Liver (tissue), 9 donors: Measurements from ENCODE around the gene PRM2. TPM values are rescaled to one million over a fixed set of nuclear protein-coding genes. Genes with fewer than 3 reads are reported as not detected.

Experiments
- DNase-seq: peaks from one replicate; pipeline ENCODE4 v3.0.0-alpha.2; 2017; ENCODE audit warnings: low spot score
- H3K27ac ChIP-seq, 2 donors: one replicate each; pipeline ENCODE4 v1.7.0; 2013; ENCODE audit warnings: inconsistent platforms in 2 of 2, low read length in 2 of 2, control low read depth in 1 of 2, low read depth in 1 of 2, mild to moderate bottlenecking in 1 of 2
- H3K27me3 ChIP-seq, 4 donors: one replicate each; pipeline versions ENCODE4 v1.6.1 to v1.7.0; 2013; ENCODE audit warnings: low read length in 3 of 4, inconsistent platforms in 1 of 4, mild to moderate bottlenecking in 1 of 4, moderate library complexity in 1 of 4; ENCODE audit not compliant: control insufficient read depth in 4 of 4, insufficient read depth in 4 of 4
- H3K36me3 ChIP-seq, 4 donors: one replicate each; pipeline versions ENCODE4 v1.6.1 to v1.7.0; 2013; ENCODE audit warnings: low read length in 3 of 4, mild to moderate bottlenecking in 3 of 4, low read depth in 1 of 4, moderate library complexity in 1 of 4; ENCODE audit not compliant: control insufficient read depth in 4 of 4, insufficient read depth in 3 of 4
- H3K4me1 ChIP-seq, 4 donors: one replicate each; pipeline versions ENCODE4 v1.6.1 to v1.7.0; 2013; ENCODE audit warnings: low read length in 3 of 4, mild to moderate bottlenecking in 3 of 4, moderate library complexity in 1 of 4; ENCODE audit not compliant: control insufficient read depth in 4 of 4, insufficient read depth in 4 of 4
- H3K4me3 ChIP-seq, 3 donors: one replicate each; pipeline versions ENCODE4 v1.6.1 to v1.7.0; 2013; ENCODE audit warnings: low read length in 3 of 3, control low read depth in 1 of 3, low read depth in 1 of 3, mild to moderate bottlenecking in 1 of 3
- H3K9ac ChIP-seq, 2 donors: one replicate each; pipeline ENCODE4 v1.7.0; 2013; ENCODE audit warnings: low read length in 2 of 2, mild to moderate bottlenecking in 2 of 2, moderate library complexity in 2 of 2, control low read depth in 1 of 2, low read depth in 1 of 2
- H3K9me3 ChIP-seq, 4 donors: one replicate each; pipeline versions ENCODE4 v1.6.1 to v1.7.0; 2013; ENCODE audit warnings: low read length in 3 of 4; ENCODE audit not compliant: control insufficient read depth in 4 of 4
- FOXA1 ChIP-seq: IDR thresholded peaks from 2 replicates; pipeline ENCODE4 v1.6.1; 2016; ENCODE audit warnings: antibody characterized with exemption
- FOXA2 ChIP-seq: IDR thresholded peaks from 2 replicates; pipeline ENCODE4 v1.6.1; 2016; ENCODE audit warnings: antibody characterized with exemption
- GABPA ChIP-seq, 2 donors: IDR thresholded peaks in 1 of 2; conservative IDR thresholded peaks in 1 of 2; 2 replicates each; pipeline ENCODE4 v1.6.1; 2016; ENCODE audit warnings: antibody characterized with exemption in 2 of 2, mild to moderate bottlenecking in 1 of 2, moderate library complexity in 1 of 2
- HNF4A ChIP-seq, 2 donors: conservative IDR thresholded peaks; 2 replicates each; pipeline ENCODE4 v1.6.1; 2016; ENCODE audit warnings: antibody characterized with exemption in 2 of 2, mild to moderate bottlenecking in 2 of 2
- HNF4G ChIP-seq: IDR thresholded peaks from 2 replicates; pipeline ENCODE4 v1.6.1; 2016; ENCODE audit warnings: antibody characterized with exemption
- JUND ChIP-seq, 2 donors: IDR thresholded peaks; 2 replicates each; pipeline ENCODE4 v1.6.1; 2016; ENCODE audit warnings: antibody characterized with exemption in 2 of 2
- NR2F2 ChIP-seq: IDR thresholded peaks from 2 replicates; pipeline ENCODE4 v1.6.1; 2016; ENCODE audit warnings: antibody characterized with exemption
- RAD21 ChIP-seq, 2 donors: IDR thresholded peaks; 2 replicates each; pipeline ENCODE4 v1.6.1; 2016; ENCODE audit warnings: antibody characterized with exemption in 2 of 2, mild to moderate bottlenecking in 2 of 2
- RXRA ChIP-seq, 2 donors: IDR thresholded peaks; 2 replicates each; pipeline ENCODE4 v1.6.1; 2017 to 2018; ENCODE audit warnings: antibody characterized with exemption in 2 of 2, mild to moderate bottlenecking in 1 of 2
- SP1 ChIP-seq: IDR thresholded peaks from 2 replicates; pipeline ENCODE4 v1.6.1; 2018; ENCODE audit warnings: antibody characterized with exemption, mild to moderate bottlenecking
- TAF1 ChIP-seq: conservative IDR thresholded peaks from 2 replicates; pipeline ENCODE4 v1.6.1; 2016; ENCODE audit warnings: antibody characterized with exemption, mild to moderate bottlenecking
- YY1 ChIP-seq: IDR thresholded peaks from 2 replicates; pipeline ENCODE4 v1.6.1; 2016; ENCODE audit warnings: antibody characterized with exemption, mild to moderate bottlenecking
- WGBS: extraction: QIAGEN DNeasy Blood & Tissue Kit; methylation state at CpG from one replicate; pipeline ENCODE4 v1.1.7; 2013; 5-methylcytosine and 5-hydroxymethylcytosine counted together
- polyA plus RNA-seq, 2 donors: library from polyadenylated mRNA; stranded (reverse) in 1 of 2; unstranded in 1 of 2; fragments of 200-250 nt in 1 of 2; fragments of >200 nt in 1 of 2; fragmentation: Nextera tagmentation in 1 of 2; extraction: Ambion mirVana in 1 of 2; gene quantifications; one replicate each; pipeline versions ENCODE4 v1.2.1 to v1.2.3, GENCODE V29; 2013 to 2015
- total RNA-seq, 2 donors: library from RNA; depleted of rRNA; stranded (reverse); fragments of >200 nt; gene quantifications; one replicate each; pipeline ENCODE4 v1.2.3, GENCODE V29; 2014
- TF ChIP-seq, protein P1 (sequence below): IDR thresholded peaks from 2 replicates; pipeline ENCODE4 v1.6.1; 2016; ENCODE audit warnings: antibody characterized with exemption
- TF ChIP-seq, protein P2 (sequence below): IDR thresholded peaks from 2 replicates; pipeline ENCODE4 v1.6.1; 2016; ENCODE audit warnings: antibody characterized with exemption
- TF ChIP-seq, protein P3 (sequence below): IDR thresholded peaks from 2 replicates; pipeline ENCODE4 v1.6.1; 2016; ENCODE audit warnings: antibody characterized with exemption, mild to moderate bottlenecking
- TF ChIP-seq, protein P4 (sequence below): fragments of 150-350 bp; IDR thresholded peaks from 2 replicates; pipeline ENCODE4 v1.5.1; 2017; ENCODE audit warnings: improper control_type of control experiment, low read depth, low read length; ENCODE audit not compliant: missing input control
- TF ChIP-seq, protein P5 (sequence below): IDR thresholded peaks from 2 replicates; pipeline ENCODE4 v1.6.1; 2016; ENCODE audit warnings: antibody characterized with exemption
- donor health status: healthy.
- donor health status: healthy.
- donor health status: healthy.
- donor health status: healthy.
- donor health status: healthy.

Gene PRM2
- total and polyA plus RNA-seq, 4 donors, result not detected

DNA sequence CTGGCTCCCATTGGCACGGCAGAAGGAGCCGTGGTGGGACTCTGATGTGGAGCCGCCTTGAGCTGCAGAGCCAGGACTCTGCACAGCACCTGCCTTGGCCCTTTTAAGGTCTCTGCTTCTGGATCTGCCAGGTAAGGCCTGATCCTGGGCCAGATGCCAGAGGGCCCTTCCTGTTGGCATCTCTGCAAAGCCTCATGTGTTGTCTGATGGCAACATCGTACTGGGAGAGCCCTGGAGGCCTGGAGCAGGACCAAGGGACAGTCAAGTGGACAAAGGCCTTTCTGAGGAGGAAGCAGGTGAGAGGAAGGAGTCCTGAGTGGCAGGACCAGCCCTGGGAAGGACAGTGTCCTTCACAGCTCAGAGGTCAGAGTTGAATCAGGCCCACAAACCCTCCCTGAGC, 46.4 kb downstream of the PRM2 start:
- H3K27me3 ChIP-seq, result no peaks in the 10 kb centered on the region
- no peaks in the 10 kb centered on the region for H3K36me3 ChIP-seq
- TF ChIP-seq HNF4A (conservative IDR thresholded peaks at IDR 0.05) (peak; percentile 13 to 51), FOXA2 (no peak), RXRA (IDR thresholded peaks at IDR 0.05) (peak in 1 of 2 donors; percentile 36), RAD21 (IDR thresholded peaks at IDR 0.05) (peak in 1 of 2 donors; percentile 36)
- TF ChIP-seq, protein P1, sequence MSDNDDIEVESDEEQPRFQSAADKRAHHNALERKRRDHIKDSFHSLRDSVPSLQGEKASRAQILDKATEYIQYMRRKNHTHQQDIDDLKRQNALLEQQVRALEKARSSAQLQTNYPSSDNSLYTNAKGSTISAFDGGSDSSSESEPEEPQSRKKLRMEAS, result peak; percentile 36
- H3K4me3 ChIP-seq, result no peak overlapping the region
- H3K9me3 ChIP-seq, result no peaks in the 10 kb centered on the region
- no peak overlapping the region for H3K27ac ChIP-seq
- H3K9ac ChIP-seq, result no peak overlapping the region
- 78% methylated on average over 4 of the region's 4 CpGs for WGBS
- peaks cover 0 to 3% (median 0%) of the 10 kb centered on the region in 4 donors for H3K4me1 ChIP-seq
- DNase-seq, result no peak

DNA sequence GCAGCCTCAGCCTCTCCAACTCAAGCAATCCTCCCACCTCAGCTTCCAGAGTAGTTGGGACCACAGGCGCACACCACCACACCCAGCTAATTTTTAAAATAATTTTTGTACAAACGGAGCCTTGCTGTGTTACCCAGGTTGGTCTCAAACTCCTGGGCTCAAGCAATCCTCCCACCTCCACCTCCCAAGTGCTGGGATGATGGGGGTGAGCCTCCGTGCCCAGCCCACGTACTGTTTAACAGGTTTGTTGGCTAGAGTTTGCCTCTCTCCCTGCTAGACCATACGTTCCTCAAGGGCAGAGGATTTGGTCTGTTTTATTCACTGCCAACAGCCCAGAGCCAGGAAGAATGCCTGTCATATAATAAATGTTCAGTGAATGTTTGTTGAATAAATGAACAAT, 46.8 kb downstream of the PRM2 start:
- no peak for DNase-seq
- TF ChIP-seq FOXA1, result no peak
- no peak for TF ChIP-seq SP1
- TF ChIP-seq RAD21 (IDR thresholded peaks at IDR 0.05), result no peak
- H3K4me1 ChIP-seq, result peaks cover 0 to 3% (median 0%) of the 10 kb centered on the region in 4 donors
- H3K36me3 ChIP-seq, result no peaks in the 10 kb centered on the region
- no peak overlapping the region for H3K9ac ChIP-seq
- H3K27ac ChIP-seq, result no peak overlapping the region
- no peak overlapping the region for H3K4me3 ChIP-seq
- 91% methylated on average over 5 of the region's 5 CpGs for WGBS
- no peaks in the 10 kb centered on the region for H3K27me3 ChIP-seq
- no peaks in the 10 kb centered on the region for H3K9me3 ChIP-seq

DNA sequence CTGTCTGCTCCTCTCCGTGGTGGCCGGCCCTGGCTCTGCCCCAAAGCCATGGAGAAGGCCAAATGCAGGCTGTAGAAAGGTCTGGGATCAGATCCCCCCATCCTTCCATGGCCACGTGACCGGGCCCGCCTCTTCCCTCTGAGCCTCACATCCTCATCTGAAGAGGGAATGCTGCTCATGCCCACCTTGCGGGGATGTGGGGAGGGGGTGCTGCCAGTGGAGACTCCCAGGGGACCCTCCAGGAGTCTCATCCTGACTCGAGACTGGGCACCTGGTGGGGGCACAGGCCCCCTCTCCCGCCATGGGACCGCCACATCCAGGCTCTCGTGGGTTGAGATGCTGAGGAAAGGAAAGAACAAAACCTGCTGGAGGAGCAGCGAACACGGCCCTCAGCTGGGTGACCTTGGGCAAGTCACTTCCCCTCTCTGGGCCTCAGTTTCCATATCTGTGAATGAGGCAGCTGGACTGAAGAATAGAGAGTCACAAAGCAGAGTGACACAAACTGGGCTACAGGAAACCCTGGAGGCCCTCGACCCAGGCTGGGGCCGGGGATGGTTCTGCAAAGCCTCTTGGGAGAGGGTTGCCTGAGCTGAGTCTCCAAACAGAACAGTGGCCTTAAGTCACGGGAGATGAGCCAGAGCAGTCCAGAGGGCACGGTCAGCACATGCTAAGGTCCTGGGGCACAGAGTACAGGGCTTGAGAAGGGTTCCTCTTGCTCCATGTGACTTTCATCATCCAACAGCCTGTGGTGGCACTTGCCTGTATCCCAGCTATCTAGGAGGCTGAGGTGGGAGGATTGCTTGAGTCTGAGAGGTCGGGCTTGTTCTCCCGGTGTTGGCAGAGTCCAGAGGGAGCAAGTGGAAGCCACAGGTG, 50.4 kb downstream of the PRM2 start:
- DNase-seq, result no peak
- no peak overlapping the region for H3K9ac ChIP-seq
- no peaks in the 10 kb centered on the region for H3K9me3 ChIP-seq
- 82% methylated on average over 18 of the region's 18 CpGs for WGBS
- no peaks in the 10 kb centered on the region for H3K36me3 ChIP-seq
- H3K4me3 ChIP-seq, result no peak overlapping the region
- TF ChIP-seq, protein P2, sequence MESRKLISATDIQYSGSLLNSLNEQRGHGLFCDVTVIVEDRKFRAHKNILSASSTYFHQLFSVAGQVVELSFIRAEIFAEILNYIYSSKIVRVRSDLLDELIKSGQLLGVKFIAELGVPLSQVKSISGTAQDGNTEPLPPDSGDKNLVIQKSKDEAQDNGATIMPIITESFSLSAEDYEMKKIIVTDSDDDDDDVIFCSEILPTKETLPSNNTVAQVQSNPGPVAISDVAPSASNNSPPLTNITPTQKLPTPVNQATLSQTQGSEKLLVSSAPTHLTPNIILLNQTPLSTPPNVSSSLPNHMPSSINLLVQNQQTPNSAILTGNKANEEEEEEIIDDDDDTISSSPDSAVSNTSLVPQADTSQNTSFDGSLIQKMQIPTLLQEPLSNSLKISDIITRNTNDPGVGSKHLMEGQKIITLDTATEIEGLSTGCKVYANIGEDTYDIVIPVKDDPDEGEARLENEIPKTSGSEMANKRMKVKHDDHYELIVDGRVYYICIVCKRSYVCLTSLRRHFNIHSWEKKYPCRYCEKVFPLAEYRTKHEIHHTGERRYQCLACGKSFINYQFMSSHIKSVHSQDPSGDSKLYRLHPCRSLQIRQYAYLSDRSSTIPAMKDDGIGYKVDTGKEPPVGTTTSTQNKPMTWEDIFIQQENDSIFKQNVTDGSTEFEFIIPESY, result no peak
- TF ChIP-seq JUND (IDR thresholded peaks at IDR 0.05) (no peak), TAF1 (no peak), SP1 (no peak), NR2F2 (no peak), HNF4A (conservative IDR thresholded peaks at IDR 0.05) (no peak), FOXA1 (no peak), YY1 (no peak), HNF4G (no peak), RXRA (IDR thresholded peaks at IDR 0.05) (no peak), GABPA (IDR thresholded peaks at IDR 0.05 in 1 of 2, conservative IDR thresholded peaks at IDR 0.05 in 1 of 2) (no peak), FOXA2 (no peak)
- TF ChIP-seq, protein P3, sequence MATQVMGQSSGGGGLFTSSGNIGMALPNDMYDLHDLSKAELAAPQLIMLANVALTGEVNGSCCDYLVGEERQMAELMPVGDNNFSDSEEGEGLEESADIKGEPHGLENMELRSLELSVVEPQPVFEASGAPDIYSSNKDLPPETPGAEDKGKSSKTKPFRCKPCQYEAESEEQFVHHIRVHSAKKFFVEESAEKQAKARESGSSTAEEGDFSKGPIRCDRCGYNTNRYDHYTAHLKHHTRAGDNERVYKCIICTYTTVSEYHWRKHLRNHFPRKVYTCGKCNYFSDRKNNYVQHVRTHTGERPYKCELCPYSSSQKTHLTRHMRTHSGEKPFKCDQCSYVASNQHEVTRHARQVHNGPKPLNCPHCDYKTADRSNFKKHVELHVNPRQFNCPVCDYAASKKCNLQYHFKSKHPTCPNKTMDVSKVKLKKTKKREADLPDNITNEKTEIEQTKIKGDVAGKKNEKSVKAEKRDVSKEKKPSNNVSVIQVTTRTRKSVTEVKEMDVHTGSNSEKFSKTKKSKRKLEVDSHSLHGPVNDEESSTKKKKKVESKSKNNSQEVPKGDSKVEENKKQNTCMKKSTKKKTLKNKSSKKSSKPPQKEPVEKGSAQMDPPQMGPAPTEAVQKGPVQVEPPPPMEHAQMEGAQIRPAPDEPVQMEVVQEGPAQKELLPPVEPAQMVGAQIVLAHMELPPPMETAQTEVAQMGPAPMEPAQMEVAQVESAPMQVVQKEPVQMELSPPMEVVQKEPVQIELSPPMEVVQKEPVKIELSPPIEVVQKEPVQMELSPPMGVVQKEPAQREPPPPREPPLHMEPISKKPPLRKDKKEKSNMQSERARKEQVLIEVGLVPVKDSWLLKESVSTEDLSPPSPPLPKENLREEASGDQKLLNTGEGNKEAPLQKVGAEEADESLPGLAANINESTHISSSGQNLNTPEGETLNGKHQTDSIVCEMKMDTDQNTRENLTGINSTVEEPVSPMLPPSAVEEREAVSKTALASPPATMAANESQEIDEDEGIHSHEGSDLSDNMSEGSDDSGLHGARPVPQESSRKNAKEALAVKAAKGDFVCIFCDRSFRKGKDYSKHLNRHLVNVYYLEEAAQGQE, result no peak
- TF ChIP-seq, protein P4, sequence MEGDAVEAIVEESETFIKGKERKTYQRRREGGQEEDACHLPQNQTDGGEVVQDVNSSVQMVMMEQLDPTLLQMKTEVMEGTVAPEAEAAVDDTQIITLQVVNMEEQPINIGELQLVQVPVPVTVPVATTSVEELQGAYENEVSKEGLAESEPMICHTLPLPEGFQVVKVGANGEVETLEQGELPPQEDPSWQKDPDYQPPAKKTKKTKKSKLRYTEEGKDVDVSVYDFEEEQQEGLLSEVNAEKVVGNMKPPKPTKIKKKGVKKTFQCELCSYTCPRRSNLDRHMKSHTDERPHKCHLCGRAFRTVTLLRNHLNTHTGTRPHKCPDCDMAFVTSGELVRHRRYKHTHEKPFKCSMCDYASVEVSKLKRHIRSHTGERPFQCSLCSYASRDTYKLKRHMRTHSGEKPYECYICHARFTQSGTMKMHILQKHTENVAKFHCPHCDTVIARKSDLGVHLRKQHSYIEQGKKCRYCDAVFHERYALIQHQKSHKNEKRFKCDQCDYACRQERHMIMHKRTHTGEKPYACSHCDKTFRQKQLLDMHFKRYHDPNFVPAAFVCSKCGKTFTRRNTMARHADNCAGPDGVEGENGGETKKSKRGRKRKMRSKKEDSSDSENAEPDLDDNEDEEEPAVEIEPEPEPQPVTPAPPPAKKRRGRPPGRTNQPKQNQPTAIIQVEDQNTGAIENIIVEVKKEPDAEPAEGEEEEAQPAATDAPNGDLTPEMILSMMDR, result no peak
- TF ChIP-seq, protein P5, sequence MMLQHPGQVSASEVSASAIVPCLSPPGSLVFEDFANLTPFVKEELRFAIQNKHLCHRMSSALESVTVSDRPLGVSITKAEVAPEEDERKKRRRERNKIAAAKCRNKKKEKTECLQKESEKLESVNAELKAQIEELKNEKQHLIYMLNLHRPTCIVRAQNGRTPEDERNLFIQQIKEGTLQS, result no peak
- no peak overlapping the region for H3K27ac ChIP-seq
- H3K4me1 ChIP-seq, result no peaks in the 10 kb centered on the region
- no peaks in the 10 kb centered on the region for H3K27me3 ChIP-seq
